Mesothelial cell of epicardium (in vitro differentiated cells): Measurements from ENCODE around the gene ZNF664. TPM values are rescaled to one million over a fixed set of nuclear protein-coding genes. Genes with fewer than 3 reads are reported as not detected.
A peak's percentile ranks its signal among the peaks of the same experiment; 100 is the strongest.

ENCODE experiments used
- DNase-seq, 2 experiments: peaks; one replicate each; pipeline ENCODE4 v3.0.0; 2021; ENCODE audit warnings: low spot score in 2 of 2; ENCODE audit not compliant: unreplicated experiment in 2 of 2
- H3K27ac Mint-ChIP-seq: 2 replicates; pipeline ENCODE4 v1.8.0; 2021; ENCODE audit warnings: mixed read lengths
- H3K27me3 Mint-ChIP-seq: 2 replicates; pipeline ENCODE4 v1.8.0; 2021; ENCODE audit warnings: low read depth, mixed read lengths
- H3K36me3 Mint-ChIP-seq: 2 replicates; pipeline ENCODE4 v1.8.0; 2021; ENCODE audit warnings: mixed read lengths
- H3K4me1 Mint-ChIP-seq: 2 replicates; pipeline ENCODE4 v1.8.0; 2021; ENCODE audit warnings: mixed read lengths
- H3K4me3 Mint-ChIP-seq: 2 replicates; pipeline ENCODE4 v1.8.0; 2021; ENCODE audit warnings: mild to moderate bottlenecking, moderate library complexity, mixed read lengths
- H3K9me3 Mint-ChIP-seq: 2 replicates; pipeline ENCODE4 v1.8.0; 2021; ENCODE audit warnings: mixed read lengths
- total RNA-seq: library from RNA; stranded (reverse); gene quantifications from 3 replicates; pipeline ENCODE4 v1.2.1, GENCODE V29; 2021
- TF ChIP-seq, protein P1 (sequence below): fragments of 200-600 bp; sonication (generic); IDR thresholded peaks from one replicate; pipeline ENCODE4 v1.5.0; 2021; ENCODE audit warnings: antibody characterized with exemption; ENCODE audit not compliant: unreplicated experiment

ZNF664 gene
- total RNA-seq, 1 donor from 2014 or later = 112 TPM

DNA sequence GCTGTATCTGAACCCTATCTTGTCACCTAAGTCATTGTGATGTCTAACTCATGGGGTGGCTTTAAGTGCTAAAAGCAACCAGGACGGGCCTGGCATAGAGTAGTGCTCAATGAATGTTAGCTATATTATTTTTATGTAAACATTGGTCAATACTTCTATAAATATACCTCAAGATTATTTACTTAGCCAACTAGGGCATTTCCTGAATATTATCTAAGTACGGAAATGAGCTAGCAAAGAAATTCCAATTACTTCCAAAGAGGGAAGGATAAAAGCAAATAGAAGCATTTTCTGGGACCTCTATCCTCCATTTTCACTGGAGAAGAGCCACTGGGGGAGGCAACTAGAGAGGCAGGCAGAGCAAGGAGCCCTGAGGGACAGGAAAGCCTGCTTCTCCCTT, 21.0 kb upstream of the ZNF664 start:
- DNase-seq = no peak
- peaks cover 11% of the 10 kb centered on the region for H3K4me1 Mint-ChIP-seq
- H3K27me3 Mint-ChIP-seq = no peaks in the 10 kb centered on the region
- TF ChIP-seq, protein P1, sequence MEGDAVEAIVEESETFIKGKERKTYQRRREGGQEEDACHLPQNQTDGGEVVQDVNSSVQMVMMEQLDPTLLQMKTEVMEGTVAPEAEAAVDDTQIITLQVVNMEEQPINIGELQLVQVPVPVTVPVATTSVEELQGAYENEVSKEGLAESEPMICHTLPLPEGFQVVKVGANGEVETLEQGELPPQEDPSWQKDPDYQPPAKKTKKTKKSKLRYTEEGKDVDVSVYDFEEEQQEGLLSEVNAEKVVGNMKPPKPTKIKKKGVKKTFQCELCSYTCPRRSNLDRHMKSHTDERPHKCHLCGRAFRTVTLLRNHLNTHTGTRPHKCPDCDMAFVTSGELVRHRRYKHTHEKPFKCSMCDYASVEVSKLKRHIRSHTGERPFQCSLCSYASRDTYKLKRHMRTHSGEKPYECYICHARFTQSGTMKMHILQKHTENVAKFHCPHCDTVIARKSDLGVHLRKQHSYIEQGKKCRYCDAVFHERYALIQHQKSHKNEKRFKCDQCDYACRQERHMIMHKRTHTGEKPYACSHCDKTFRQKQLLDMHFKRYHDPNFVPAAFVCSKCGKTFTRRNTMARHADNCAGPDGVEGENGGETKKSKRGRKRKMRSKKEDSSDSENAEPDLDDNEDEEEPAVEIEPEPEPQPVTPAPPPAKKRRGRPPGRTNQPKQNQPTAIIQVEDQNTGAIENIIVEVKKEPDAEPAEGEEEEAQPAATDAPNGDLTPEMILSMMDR = no peak
- peaks cover 14% of the 10 kb centered on the region for H3K36me3 Mint-ChIP-seq
- no peaks in the 10 kb centered on the region for H3K9me3 Mint-ChIP-seq
- no peak overlapping the region for H3K4me3 Mint-ChIP-seq
- no peak overlapping the region for H3K27ac Mint-ChIP-seq

DNA sequence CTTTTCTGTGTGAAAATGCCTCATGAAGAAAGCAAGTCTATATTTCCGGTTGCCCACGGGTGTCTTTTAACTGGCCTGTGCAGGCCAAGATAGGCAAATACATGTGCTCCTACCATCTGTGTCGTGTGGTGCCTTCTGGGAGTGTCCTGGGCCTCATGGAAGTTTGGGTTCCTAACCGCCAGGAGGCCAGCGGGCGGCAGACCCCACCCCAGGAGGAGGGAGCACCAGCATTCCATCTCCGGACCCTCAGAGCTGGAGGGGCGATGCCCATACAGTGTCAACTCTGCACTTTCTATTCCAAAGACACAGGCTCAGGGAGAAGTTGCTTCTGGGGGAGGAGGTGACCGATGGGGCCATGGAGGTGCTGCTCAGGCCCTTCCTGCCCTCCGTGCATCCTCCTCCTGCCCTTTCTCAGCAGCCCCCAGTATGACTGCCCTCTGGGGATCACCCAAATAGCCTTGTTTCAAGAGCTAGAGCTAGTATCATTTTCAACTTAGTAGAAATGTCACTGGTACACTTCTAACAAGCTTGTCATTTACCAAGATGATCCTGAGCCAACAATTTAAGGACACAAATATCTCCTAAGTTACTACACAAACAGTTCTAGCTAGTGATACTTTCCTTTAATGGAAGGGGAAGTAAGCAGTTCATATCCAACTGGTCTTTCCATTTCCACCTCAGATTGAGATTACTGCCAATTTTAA, 18.2 kb upstream of the ZNF664 start:
- TF ChIP-seq, protein P1 = no peak
- no peak overlapping the region for H3K4me3 Mint-ChIP-seq
- no peak for DNase-seq

DNA sequence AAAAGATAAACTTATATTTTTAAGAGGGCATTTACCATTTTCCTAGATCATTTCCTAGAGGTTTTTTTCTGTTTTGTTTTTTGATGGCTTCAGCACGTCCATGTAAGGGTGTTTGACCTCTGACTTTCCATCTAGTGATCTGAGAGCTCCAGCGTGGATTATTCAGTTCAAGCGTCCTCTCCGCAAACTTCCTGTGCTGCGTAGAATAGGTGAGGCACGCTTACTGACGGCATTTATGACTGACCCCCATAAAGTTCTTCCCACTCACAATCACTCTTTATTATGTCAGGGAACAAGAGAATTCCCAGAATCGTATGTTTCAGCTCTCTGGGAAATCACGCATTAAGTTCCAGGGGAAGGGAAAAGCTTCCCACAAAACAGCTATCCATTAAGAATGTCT, 16.8 kb upstream of the ZNF664 start:
- H3K27me3 Mint-ChIP-seq = no peaks in the 10 kb centered on the region
- no peaks in the 10 kb centered on the region for H3K9me3 Mint-ChIP-seq
- no peak for DNase-seq
- TF ChIP-seq, protein P1 = no peak
- no peaks in the 10 kb centered on the region for H3K36me3 Mint-ChIP-seq
- peaks cover 12% of the 10 kb centered on the region for H3K4me1 Mint-ChIP-seq
- no peak overlapping the region for H3K4me3 Mint-ChIP-seq
- H3K27ac Mint-ChIP-seq = peak overlapping the region; percentile 9

More for the DNA sequence above, 18.2 kb upstream of the ZNF664 start:
- no peak overlapping the region for H3K27ac Mint-ChIP-seq
- no peaks in the 10 kb centered on the region for H3K9me3 Mint-ChIP-seq
- H3K27me3 Mint-ChIP-seq = no peaks in the 10 kb centered on the region
- H3K4me1 Mint-ChIP-seq = peaks cover 10% of the 10 kb centered on the region
- H3K36me3 Mint-ChIP-seq = peaks cover 3% of the 10 kb centered on the region

DNA sequence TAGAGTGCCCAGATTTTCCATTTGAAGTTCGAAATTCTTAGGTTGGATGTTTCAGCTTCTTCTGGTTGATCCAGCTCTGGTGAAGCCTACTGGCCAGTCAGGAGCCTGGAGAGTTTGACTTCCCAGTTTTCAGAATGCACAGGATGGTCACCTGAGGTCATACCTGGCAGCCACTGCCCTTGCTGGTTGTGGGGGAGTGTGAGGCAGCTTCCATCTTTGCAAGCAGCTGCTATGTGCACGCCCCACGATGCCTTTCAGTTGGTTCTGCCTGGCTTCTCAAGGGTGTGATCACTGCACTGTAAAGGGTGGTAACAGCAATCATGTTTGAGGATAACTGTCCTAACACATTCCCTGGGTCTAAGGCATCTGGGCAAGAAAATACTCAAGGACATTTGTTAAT, 15.8 kb upstream of the ZNF664 start:
- Mint-ChIP-seq H3K27ac (peak overlapping the region; percentile 22), H3K4me3 (no peak overlapping the region), H3K4me1 (peaks cover 14% of the 10 kb centered on the region), H3K36me3 (no peaks in the 10 kb centered on the region), H3K9me3 (no peaks in the 10 kb centered on the region), H3K27me3 (no peaks in the 10 kb centered on the region)
- TF ChIP-seq, protein P1 = no peak
- DNase-seq = no peak

DNA sequence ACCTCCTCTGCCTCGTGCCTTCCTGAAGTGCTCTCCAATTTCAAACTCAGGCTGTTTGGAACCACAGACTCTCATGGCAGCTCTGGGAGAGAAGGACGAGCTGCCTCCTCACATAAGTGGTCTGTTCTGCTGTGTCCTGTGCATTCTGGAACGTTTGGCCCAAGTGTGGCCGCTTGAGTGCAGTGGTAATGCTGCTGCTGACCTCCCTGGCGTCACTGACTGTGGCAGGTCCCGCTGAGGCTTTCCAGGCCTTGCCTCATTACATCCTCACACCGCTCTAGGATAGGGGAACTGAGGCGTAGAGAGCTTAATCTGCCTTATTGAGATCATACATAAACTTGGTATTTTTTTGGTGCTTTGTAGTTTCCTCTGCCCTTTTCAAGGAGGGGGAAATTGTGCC, 14.6 kb upstream of the ZNF664 start:
- Mint-ChIP-seq H3K36me3 (no peaks in the 10 kb centered on the region), H3K4me1 (peaks cover 18% of the 10 kb centered on the region), H3K27me3 (no peaks in the 10 kb centered on the region), H3K4me3 (no peak overlapping the region), H3K9me3 (no peaks in the 10 kb centered on the region), H3K27ac (no peak overlapping the region)
- no peak for DNase-seq
- TF ChIP-seq, protein P1 = no peak
